ENCODE data around the gene ZGRF1. TPM values are rescaled to one million over a fixed set of nuclear protein-coding genes. Genes with fewer than 3 reads are reported as not detected.
"Not testable (repeated sequence)": the region's sequence is repeated elsewhere in the genome, so short reads cannot be mapped to it uniquely, and the experiment has no call there.

ZGRF1 gene
- total RNA-seq, 2 donors from 2014 or later = 52.5 to 58.1 TPM

DNA sequence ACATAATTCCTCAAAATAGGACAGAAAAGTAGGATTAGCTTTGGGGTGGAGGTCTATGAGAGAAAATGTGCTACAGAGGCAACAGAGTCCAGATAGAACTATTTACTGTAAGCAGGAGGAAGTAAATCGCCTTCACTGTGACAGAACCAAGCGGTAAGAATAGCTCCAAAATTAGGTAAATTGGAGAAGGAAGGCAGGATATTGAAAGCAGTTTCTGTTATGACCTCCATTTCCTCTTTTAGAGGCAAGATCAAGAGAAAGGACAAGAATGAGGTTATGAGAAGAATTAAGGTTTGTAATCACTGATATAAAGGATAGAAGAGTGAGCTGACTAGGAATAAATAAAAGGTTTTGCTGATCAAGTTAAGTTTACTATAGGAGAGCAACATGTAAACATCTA, 76.6 kb downstream of the ZGRF1 start:
- no peak for ATAC-seq (replicated peaks in 1 of 2)
- H3K9me3 Mint-ChIP-seq = no peaks in the 10 kb centered on the region
- no peak for DNase-seq
- no peaks in the 10 kb centered on the region for H3K4me1 Mint-ChIP-seq (ENCODE audit: low read depth)
- peaks cover 5 to 6% of the 10 kb centered on the region in 2 donors for H3K36me3 Mint-ChIP-seq (ENCODE audit: insufficient read depth in 2 of 2)
- no peaks in the 10 kb centered on the region for H3K27me3 Mint-ChIP-seq (ENCODE audit: low read depth)
- H3K4me3 Mint-ChIP-seq = no peak overlapping the region
- H3K27ac Mint-ChIP-seq = no peak overlapping the region

DNA sequence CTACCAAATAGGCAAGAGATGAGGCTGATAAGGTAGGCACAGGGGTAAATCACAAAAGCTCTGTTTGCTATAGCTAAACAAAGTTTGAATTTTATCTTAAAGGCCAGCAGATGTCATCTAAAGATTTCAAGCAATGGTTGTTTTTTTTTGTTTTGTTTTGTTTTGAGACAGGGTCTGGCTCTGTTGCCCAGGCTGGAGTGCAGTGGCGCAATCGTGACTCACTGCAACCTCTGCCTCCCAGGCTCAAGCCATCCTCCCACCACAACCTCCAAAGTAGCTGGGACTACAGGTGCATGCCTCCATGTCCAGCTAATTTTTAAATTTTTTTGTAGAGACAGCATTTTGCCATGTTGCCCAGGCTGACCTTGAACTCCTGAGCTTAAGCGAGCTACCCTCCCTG, 77.7 kb downstream of the ZGRF1 start:
- no peak overlapping the region for H3K4me3 Mint-ChIP-seq
- ATAC-seq (replicated peaks in 1 of 2) = no peak
- peaks cover 5 to 6% of the 10 kb centered on the region in 2 donors for H3K36me3 Mint-ChIP-seq (ENCODE audit: insufficient read depth in 2 of 2)
- DNase-seq = no peak
- no peaks in the 10 kb centered on the region for H3K9me3 Mint-ChIP-seq
- H3K27ac Mint-ChIP-seq = no peak overlapping the region
- H3K4me1 Mint-ChIP-seq (ENCODE audit: low read depth) = no peaks in the 10 kb centered on the region
- no peaks in the 10 kb centered on the region for H3K27me3 Mint-ChIP-seq (ENCODE audit: low read depth)

DNA sequence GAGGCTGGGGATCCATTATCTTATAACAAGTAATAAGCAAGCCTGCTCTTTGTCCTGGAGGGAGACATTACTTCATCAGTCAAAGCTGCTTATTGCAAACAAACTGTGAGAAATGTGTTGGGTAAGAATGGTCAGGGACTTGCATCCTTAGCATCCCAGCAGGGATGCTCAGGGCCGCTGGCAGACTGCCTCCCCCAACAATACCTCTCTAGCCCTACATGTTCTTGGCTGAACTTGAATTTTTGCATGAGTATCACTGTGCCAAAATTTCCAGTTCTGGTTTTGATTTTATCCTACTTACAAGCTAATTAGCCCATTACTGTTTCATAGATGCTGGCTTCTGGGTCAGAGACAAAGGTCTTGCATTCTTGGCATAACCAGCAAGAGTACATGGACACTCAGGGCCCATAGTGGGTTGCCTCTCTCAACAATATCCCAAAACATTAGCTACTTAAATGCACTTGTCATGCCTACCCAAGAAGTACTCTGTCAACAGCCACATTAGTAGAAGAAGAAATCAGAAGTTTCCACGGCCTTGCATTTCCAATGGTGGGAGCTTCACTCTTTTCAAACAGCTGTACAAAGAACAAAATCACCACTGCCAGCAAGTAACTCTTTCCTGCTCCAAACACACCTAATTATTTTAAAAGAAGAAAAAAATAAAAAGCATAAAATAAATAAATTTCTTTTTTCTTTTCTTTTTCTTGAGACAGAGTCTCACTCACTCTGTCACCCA, 78.9 kb downstream of the ZGRF1 start:
- Mint-ChIP-seq H3K4me1 (ENCODE audit: low read depth) (no peaks in the 10 kb centered on the region), H3K4me3 (no peak overlapping the region), H3K36me3 (ENCODE audit: insufficient read depth in 2 of 2) (peaks cover 5 to 6% of the 10 kb centered on the region in 2 donors), H3K27ac (no peak overlapping the region), H3K9me3 (no peaks in the 10 kb centered on the region), H3K27me3 (ENCODE audit: low read depth) (no peaks in the 10 kb centered on the region)
- ATAC-seq (replicated peaks in 1 of 2) (no peak), DNase-seq (no peak)

DNA sequence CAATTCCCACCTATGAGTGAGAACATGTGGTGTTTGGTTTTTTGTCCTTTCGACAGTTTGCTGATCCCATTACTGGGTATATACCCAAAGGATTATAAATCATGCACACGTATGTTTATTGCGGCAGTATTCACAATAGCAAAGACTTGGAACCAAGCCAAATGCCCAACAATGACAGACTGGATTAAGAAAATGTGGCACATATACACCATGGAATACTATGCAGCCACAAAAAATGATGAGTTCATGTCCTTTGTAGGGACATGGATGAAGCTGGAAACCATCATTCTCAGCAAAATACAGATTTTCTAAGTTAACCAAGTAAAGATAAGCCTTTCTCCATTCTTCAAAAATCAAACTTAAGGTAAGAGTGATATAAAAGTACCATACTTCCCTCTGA, 82.4 kb downstream of the ZGRF1 start:
- H3K4me3 Mint-ChIP-seq; H3K4me1 Mint-ChIP-seq (ENCODE audit: low read depth); H3K27ac Mint-ChIP-seq; DNase-seq; H3K27me3 Mint-ChIP-seq (ENCODE audit: low read depth); H3K9me3 Mint-ChIP-seq; H3K36me3 Mint-ChIP-seq (ENCODE audit: insufficient read depth in 2 of 2); ATAC-seq (replicated peaks in 1 of 2): not testable (repeated sequence)

DNA sequence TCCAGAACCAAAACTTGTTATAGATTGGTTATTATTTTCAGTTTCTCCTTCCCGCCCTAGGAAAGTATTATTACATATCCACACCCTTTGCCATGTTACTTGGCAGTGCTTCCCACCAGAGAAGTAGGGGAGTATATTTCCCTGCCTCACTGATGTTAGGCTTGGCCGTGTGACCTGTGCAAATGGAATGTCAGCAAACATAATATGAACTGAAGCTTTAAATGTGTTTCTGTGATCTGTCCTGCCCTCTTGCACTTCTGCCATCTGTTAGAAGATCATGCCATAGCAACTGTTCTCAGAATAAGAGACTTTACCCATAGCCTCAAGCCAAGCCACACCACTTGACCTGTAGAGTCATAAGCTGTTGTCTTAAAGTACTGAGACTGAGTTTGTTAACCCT, 84.0 kb downstream of the ZGRF1 start:
- ATAC-seq (replicated peaks in 1 of 2) (no peak), DNase-seq (no peak)
- H3K4me3 Mint-ChIP-seq = no peak overlapping the region
- no peaks in the 10 kb centered on the region for H3K4me1 Mint-ChIP-seq (ENCODE audit: low read depth)
- H3K27ac Mint-ChIP-seq = no peak overlapping the region
- no peaks in the 10 kb centered on the region for H3K36me3 Mint-ChIP-seq (ENCODE audit: insufficient read depth in 2 of 2)
- no peaks in the 10 kb centered on the region for H3K9me3 Mint-ChIP-seq
- H3K27me3 Mint-ChIP-seq (ENCODE audit: low read depth) = no peaks in the 10 kb centered on the region

DNA sequence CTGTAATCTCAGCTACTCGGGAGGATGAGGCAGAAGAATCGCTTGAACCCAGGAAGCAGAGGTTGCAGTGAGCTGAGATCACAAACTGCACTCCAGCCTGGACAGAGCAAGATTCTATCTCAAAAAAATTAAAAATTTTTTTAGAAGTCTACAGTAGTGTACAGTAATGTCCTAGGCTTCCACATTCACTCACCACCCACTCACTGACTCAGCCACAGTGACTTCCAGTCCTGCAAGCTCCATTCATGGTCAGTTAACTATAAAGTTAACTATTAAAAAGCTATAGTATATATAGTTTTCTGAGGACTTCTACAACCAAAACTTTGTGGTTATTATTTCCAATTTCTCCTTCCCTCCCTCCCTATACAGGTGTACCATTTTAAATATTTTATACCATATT, 86.0 kb downstream of the ZGRF1 start:
- H3K4me1 Mint-ChIP-seq (ENCODE audit: low read depth) = no peaks in the 10 kb centered on the region
- no peak overlapping the region for H3K27ac Mint-ChIP-seq
- ATAC-seq (replicated peaks in 1 of 2) = no peak

DNA sequence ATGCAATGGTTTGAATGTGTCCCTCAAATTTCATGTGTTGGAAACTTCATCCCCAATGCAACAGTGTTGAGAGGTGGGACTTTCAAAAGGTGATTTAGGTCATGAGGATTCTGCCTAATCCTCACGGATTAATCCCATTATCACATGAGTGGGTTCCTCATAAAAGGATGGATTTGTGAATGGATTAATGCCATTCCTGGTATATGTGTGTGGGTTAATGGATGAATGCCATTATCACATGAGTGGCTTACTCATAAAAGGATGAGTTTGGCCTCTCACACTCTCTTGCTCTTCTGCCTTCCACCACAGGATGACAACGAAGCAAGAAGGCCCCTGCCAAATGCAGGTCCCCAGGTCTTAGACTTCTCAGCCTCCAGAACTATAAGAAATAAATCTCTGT, 90.2 kb downstream of the ZGRF1 start:
- H3K4me1 Mint-ChIP-seq (ENCODE audit: low read depth) = no peaks in the 10 kb centered on the region

More for the DNA sequence above, 86.0 kb downstream of the ZGRF1 start:
- no peak for DNase-seq
- H3K27me3 Mint-ChIP-seq (ENCODE audit: low read depth) = no peaks in the 10 kb centered on the region
- H3K9me3 Mint-ChIP-seq = no peaks in the 10 kb centered on the region
- H3K4me3 Mint-ChIP-seq = no peak overlapping the region
- no peaks in the 10 kb centered on the region for H3K36me3 Mint-ChIP-seq (ENCODE audit: insufficient read depth in 2 of 2)

DNA sequence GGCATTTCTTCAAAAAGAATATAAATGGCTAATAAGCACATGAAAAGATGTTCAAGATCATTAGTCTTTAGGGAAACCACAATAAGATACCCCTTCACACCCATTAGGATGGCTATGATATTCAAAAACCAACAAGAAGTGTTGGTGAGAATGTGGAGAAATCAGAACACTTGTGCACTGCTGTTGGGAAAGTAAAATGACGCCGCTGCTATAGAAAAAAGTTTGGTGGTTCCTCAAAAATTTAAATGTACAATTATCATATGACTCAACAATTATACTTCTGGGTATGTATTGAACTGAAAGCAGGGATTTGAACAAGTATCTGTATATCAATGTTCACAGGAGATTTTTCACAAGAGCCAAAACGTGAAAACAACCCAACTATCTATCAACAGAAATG, 91.4 kb downstream of the ZGRF1 start:
- Mint-ChIP-seq H3K27ac (no peak overlapping the region), H3K27me3 (ENCODE audit: low read depth) (no peaks in the 10 kb centered on the region), H3K9me3 (no peaks in the 10 kb centered on the region), H3K4me3 (no peak overlapping the region), H3K36me3 (ENCODE audit: insufficient read depth in 2 of 2) (peaks cover 0 to 2% of the 10 kb centered on the region in 2 donors), H3K4me1 (ENCODE audit: low read depth) (no peaks in the 10 kb centered on the region)
- no peak for ATAC-seq (replicated peaks in 1 of 2)
- no peak for DNase-seq

More for the DNA sequence above, 90.2 kb downstream of the ZGRF1 start:
- Mint-ChIP-seq H3K27ac (no peak overlapping the region), H3K36me3 (ENCODE audit: insufficient read depth in 2 of 2) (peaks cover 0 to 2% of the 10 kb centered on the region in 2 donors), H3K4me3 (no peak overlapping the region), H3K27me3 (ENCODE audit: low read depth) (no peaks in the 10 kb centered on the region), H3K9me3 (no peaks in the 10 kb centered on the region)
- ATAC-seq (replicated peaks in 1 of 2) = no peak
- DNase-seq = no peak

DNA sequence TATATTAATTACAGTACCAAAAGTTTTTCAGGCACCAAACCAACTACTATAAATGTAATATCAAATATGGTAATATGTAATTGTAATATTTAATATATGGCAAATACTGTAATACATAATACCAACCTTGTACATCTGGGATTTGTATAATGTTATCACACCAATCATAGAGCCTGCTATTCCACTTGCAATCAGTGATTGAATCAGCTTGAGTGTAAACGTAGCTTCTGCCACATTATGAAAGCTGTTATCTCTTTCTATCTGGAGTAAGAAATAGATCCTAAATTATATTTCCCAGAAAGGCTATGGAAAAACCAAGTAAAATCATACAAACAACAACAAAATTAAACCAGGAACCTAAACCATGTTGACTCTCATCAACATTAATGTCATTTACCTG, 96.0 kb downstream of the ZGRF1 start:
- H3K27ac Mint-ChIP-seq = no peak overlapping the region
- H3K9me3 Mint-ChIP-seq = no peaks in the 10 kb centered on the region
- DNase-seq = no peak
- ATAC-seq (replicated peaks in 1 of 2) = no peak
- no peaks in the 10 kb centered on the region for H3K27me3 Mint-ChIP-seq (ENCODE audit: low read depth)
- no peaks in the 10 kb centered on the region for H3K4me1 Mint-ChIP-seq (ENCODE audit: low read depth)
- peaks cover 0 to 2% of the 10 kb centered on the region in 2 donors for H3K36me3 Mint-ChIP-seq (ENCODE audit: insufficient read depth in 2 of 2)
- no peak overlapping the region for H3K4me3 Mint-ChIP-seq

DNA sequence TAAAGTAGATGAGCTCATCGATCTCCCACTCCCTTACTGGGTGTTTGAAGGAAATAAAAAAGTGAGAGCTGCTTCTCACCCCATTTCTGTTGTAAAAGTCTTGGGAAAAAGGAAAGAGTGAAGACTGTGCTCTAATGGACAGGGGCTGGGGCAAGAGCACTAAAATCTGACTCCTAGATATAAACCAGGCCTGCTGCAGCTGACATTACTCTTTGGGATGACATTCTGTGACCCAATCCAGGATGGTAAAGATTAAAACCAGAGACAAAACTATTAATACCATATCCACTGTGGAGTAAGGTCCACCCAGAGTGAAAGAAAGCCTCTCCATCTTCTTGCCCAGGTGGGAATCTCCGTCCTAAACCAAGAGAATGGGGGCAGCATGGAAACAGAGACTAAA, 100.6 kb downstream of the ZGRF1 start:
- Mint-ChIP-seq H3K27me3 (ENCODE audit: low read depth) (peaks cover 10% of the 10 kb centered on the region), H3K36me3 (ENCODE audit: insufficient read depth in 2 of 2) (no peaks in the 10 kb centered on the region), H3K27ac (no peak overlapping the region), H3K4me3 (no peak overlapping the region), H3K9me3 (no peaks in the 10 kb centered on the region), H3K4me1 (ENCODE audit: low read depth) (no peaks in the 10 kb centered on the region)
- no peak for ATAC-seq (replicated peaks in 1 of 2)
- no peak for DNase-seq

DNA sequence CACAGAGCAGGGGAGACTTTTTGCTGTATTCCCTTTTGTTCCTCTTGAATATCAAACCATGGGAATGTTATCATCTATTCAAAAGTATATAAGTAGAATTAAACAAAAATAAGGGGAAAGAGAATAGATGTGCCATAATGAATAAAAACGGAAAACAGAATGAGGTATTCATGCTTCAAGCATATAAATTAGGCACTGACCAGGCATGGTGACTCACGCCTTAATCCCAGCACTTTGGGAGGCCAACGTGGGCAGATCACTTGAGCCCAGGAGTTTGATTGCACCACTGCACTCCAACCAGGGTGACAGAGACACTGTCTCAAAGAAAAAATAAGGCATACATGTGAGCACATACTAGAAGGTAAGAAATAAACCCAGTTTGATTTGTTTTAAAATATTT, 104.4 kb downstream of the ZGRF1 start:
- Mint-ChIP-seq H3K27me3 (ENCODE audit: low read depth) (peaks cover 24% of the 10 kb centered on the region), H3K4me1 (ENCODE audit: low read depth) (no peaks in the 10 kb centered on the region), H3K4me3 (no peak overlapping the region), H3K27ac (no peak overlapping the region), H3K9me3 (no peaks in the 10 kb centered on the region), H3K36me3 (ENCODE audit: insufficient read depth in 2 of 2) (no peaks in the 10 kb centered on the region)
- no peak for ATAC-seq (replicated peaks in 1 of 2)
- no peak for DNase-seq

DNA sequence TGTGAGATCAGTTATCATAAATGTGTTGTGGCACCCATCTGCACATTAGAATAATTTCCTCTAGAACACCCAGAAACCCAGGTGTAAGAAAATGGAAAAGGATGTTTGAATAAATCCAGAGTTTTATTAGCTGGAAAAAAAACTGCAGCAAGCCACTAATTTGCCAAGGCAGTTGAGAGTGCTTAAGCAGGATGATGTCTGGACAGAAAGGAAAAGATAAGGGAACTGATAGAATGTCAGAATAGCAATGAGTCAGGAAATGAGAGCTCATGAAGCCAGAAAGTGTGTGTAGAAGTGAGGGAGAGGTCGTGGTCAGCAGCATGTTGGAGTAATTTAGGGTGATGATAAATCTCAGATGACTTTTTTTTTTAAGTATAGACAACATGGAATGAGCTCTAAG, 105.6 kb downstream of the ZGRF1 start:
- H3K27ac Mint-ChIP-seq = no peak overlapping the region
- H3K36me3 Mint-ChIP-seq (ENCODE audit: insufficient read depth in 2 of 2) = no peaks in the 10 kb centered on the region
- no peak overlapping the region for H3K4me3 Mint-ChIP-seq
- H3K4me1 Mint-ChIP-seq (ENCODE audit: low read depth) = no peaks in the 10 kb centered on the region
- peaks cover 24% of the 10 kb centered on the region for H3K27me3 Mint-ChIP-seq (ENCODE audit: low read depth)
- DNase-seq (no peak), ATAC-seq (replicated peaks in 1 of 2) (no peak)
- H3K9me3 Mint-ChIP-seq = no peaks in the 10 kb centered on the region

DNA sequence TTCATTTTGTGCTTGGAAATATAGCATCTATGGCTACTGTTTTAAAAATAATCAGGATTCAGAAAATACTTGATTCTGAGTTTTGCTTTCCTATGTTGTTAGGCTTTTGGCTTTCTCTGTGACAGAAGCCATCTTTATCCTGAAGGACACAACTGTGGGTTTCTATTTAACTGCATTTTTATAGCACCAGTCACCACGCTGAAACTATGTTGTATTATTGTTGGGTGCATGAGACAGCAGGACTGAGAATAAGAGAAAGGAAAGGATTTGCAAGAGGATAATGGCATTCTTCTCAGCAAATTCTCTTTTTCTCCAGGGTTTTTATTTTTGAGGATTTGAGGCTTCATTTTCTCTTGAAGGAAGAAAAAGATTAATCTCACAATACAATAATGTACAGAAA, 110.6 kb downstream of the ZGRF1 start:
- no peak overlapping the region for H3K27ac Mint-ChIP-seq
- no peaks in the 10 kb centered on the region for H3K9me3 Mint-ChIP-seq
- no peak overlapping the region for H3K4me3 Mint-ChIP-seq
- peaks cover 0 to 2% of the 10 kb centered on the region in 2 donors for H3K36me3 Mint-ChIP-seq (ENCODE audit: insufficient read depth in 2 of 2)
- peaks cover 27% of the 10 kb centered on the region for H3K4me1 Mint-ChIP-seq (ENCODE audit: low read depth)
- ATAC-seq (replicated peaks in 1 of 2) (no peak), DNase-seq (no peak)
- peaks cover 57% of the 10 kb centered on the region for H3K27me3 Mint-ChIP-seq (ENCODE audit: low read depth)
